LNCaP clone FGC (cell line): Measurements from ENCODE around the gene LIMCH1.
A peak's percentile ranks its signal among the peaks of the same experiment; 100 is the strongest.

Source experiments
- DNase-seq: peaks from one replicate; pipeline ENCODE4 v3.0.0-alpha.2; 2011; ENCODE audit warnings: low read depth
- H3K4me3 ChIP-seq: 2 replicates; pipeline ENCODE4 v1.5.1; 2011; ENCODE audit warnings: mild to moderate bottlenecking, low read depth, low read length, control low read depth
- CTCF ChIP-seq: IDR thresholded peaks from 2 replicates; pipeline ENCODE4 v1.5.1; 2012; ENCODE audit warnings: mild to moderate bottlenecking; ENCODE audit not compliant: control insufficient read depth, insufficient read depth; ENCODE audit errors: extremely low read depth

The LIMCH1 gene

GRCh38 chr4:41600243-41600912 lies 62.4 kb downstream of the LIMCH1 start:
- no peak for TF ChIP-seq CTCF
- no peak for DNase-seq
- no peak overlapping the region for H3K4me3 ChIP-seq

- H3K4me3 ChIP-seq: no peak overlapping the region
- peak; percentile 62 for DNase-seq
- TF ChIP-seq CTCF: no peak
Measured at GRCh38 chr4:41601025-41601424, 63.1 kb downstream of the LIMCH1 start.

GRCh38 chr4:41602113-41602512 lies 64.2 kb downstream of the LIMCH1 start:
- no peak for DNase-seq
- no peak for TF ChIP-seq CTCF
- H3K4me3 ChIP-seq: no peak overlapping the region

GRCh38 chr4:41602886-41603498 lies 65.0 kb downstream of the LIMCH1 start:
- H3K4me3 ChIP-seq: no peak overlapping the region; the same call in 1 of the 2 replicates
- peak; percentile 70 for DNase-seq
- no peak for TF ChIP-seq CTCF

GRCh38 chr4:41609851-41610250 lies 71.9 kb downstream of the LIMCH1 start:
- DNase-seq: no peak
- H3K4me3 ChIP-seq: no peak overlapping the region
- no peak for TF ChIP-seq CTCF

GRCh38 chr4:41610474-41610873 lies 72.5 kb downstream of the LIMCH1 start:
- no peak overlapping the region for H3K4me3 ChIP-seq
- no peak for DNase-seq
- TF ChIP-seq CTCF: no peak

- TF ChIP-seq CTCF: no peak
- H3K4me3 ChIP-seq: no peak overlapping the region
- DNase-seq: peak; percentile 70
Measured at GRCh38 chr4:41611124-41611838, 73.3 kb downstream of the LIMCH1 start.
